Body of pancreas (tissue), 4 donors: ENCODE data around the gene CPOX. TPM values are rescaled to one million over a fixed set of nuclear protein-coding genes. Genes with fewer than 3 reads are reported as not detected.

Experiments used
- ATAC-seq: fragments of 150-250 bp; one replicate; pipeline ENCODE4 v1.9.1; 2016
- DNase-seq, 4 donors: peaks; one replicate each; pipeline ENCODE4 v3.0.0-alpha.2; 2019
- H3K27ac ChIP-seq, 4 donors: fragments of 200-600 bp; sonication (generic); 1 replicate in 3 of 4; 2 replicates in 1 of 4; pipeline versions ENCODE4 v1.5.1 to v1.6.1; 2016 to 2019; ENCODE audit warnings: mild to moderate bottlenecking in 1 of 4, mixed read lengths in 1 of 4, moderate library complexity in 1 of 4
- H3K27me3 ChIP-seq, 2 donors: fragments of 200-600 bp; sonication (generic); one replicate each; pipeline ENCODE4 v1.6.0; 2016; ENCODE audit warnings: mild to moderate bottlenecking in 1 of 2
- H3K36me3 ChIP-seq, 2 donors: fragments of 200-600 bp; sonication (generic); replicated peaks in 1 of 2; 2 replicates each; pipeline ENCODE4 v1.5.1; 2016; ENCODE audit warnings: low read depth in 2 of 2; ENCODE audit not compliant: insufficient read depth in 1 of 2
- H3K4me1 ChIP-seq: fragments of 200-600 bp; sonication (generic); one replicate; pipeline ENCODE4 v1.6.0; 2016
- H3K4me3 ChIP-seq, 2 donors: fragments of 200-600 bp; sonication (generic); 1 replicate in 1 of 2; 2 replicates in 1 of 2; pipeline ENCODE4 v1.5.1; 2016 to 2019
- H3K9me3 ChIP-seq, 3 donors: fragments of 200-600 bp; sonication (generic); 1 replicate in 2 of 3; 2 replicates in 1 of 3; pipeline ENCODE4 v1.5.1; 2016
- POLR2A ChIP-seq, 3 donors: fragments of 450-650 bp; IDR thresholded peaks; one replicate each; pipeline ENCODE4 v1.6.1; 2016; ENCODE audit warnings: antibody characterized with exemption in 3 of 3, mild to moderate bottlenecking in 2 of 3
- WGBS, 2 donors: methylation state at CpG; one replicate each; pipeline ENCODE4 v1.1.5; 2017; 5-methylcytosine and 5-hydroxymethylcytosine counted together
- intact Hi-C: fragments of 100-400 bp; cut with DNase I; formaldehyde crosslinking; loops from one replicate; pipeline ENCODE4 v1.15.1; 2023
- total RNA-seq, 2 donors: library from RNA; depleted of rRNA; stranded (reverse); fragments of >200 nt; gene quantifications; one replicate each; pipeline ENCODE4 v1.1.0, GENCODE V29; 2016
- TF ChIP-seq, protein P1 (sequence below), 7 experiments: fragments of 450-650 bp in 4 of 7; fragments of 200-600 bp in 3 of 7; sonication (generic) in 3 of 7; IDR thresholded peaks; one replicate each; pipeline ENCODE4 v1.5.1; 2016 to 2019; ENCODE audit warnings: antibody characterized with exemption in 7 of 7

CPOX gene
- total RNA-seq, 2 donors from 2014 or later = 14.8 to 25.4 TPM

DNA sequence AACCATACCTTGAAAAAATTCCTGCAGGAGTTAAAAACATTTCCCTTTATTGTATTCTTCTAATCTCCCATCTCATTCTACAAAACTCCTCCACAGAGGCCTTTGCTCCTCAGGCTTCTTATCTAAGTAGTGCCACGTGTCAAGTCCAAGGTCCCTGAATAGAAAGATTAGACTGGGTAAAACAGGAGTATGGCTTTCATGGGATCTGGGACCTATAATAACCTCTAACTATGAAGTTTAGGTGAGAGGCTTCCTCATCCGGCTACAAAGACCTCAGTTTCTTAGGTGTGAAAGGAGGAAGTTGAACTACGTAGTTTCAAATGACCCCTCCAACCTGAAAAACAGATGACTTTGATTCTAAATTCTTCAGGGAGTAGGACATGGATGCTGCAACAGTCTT, 41.7 kb downstream of the CPOX start:
- H3K27me3 ChIP-seq = no peaks in the 10 kb centered on the region
- TF ChIP-seq POLR2A (IDR thresholded peaks at IDR 0.05) = no peak
- H3K27ac ChIP-seq = no peak overlapping the region
- H3K9me3 ChIP-seq = no peaks in the 10 kb centered on the region
- WGBS, 2 donors = 57 to 68% methylated on average over 3 of the region's 3 CpGs
- intact Hi-C loops = no loop called here
- no peak overlapping the region for H3K4me3 ChIP-seq
- DNase-seq (peak in 1 of 4 donors; percentile 7), ATAC-seq (no peak)
- H3K36me3 ChIP-seq = no peaks in the 10 kb centered on the region
- no peaks in the 10 kb centered on the region for H3K4me1 ChIP-seq

GRCh38 chr3:98551236-98551635, 42.2 kb downstream of the CPOX start:
- ATAC-seq = no peak
- H3K9me3 ChIP-seq = no peaks in the 10 kb centered on the region
- H3K4me1 ChIP-seq = no peaks in the 10 kb centered on the region
- 80 to 90% methylated on average over 2 of the region's 2 CpGs for WGBS, 2 donors
- no peak overlapping the region for H3K27ac ChIP-seq
- intact Hi-C loops = no loop called here
- H3K36me3 ChIP-seq = no peaks in the 10 kb centered on the region
- no peak for DNase-seq
- H3K27me3 ChIP-seq = no peaks in the 10 kb centered on the region
- TF ChIP-seq, protein P1, sequence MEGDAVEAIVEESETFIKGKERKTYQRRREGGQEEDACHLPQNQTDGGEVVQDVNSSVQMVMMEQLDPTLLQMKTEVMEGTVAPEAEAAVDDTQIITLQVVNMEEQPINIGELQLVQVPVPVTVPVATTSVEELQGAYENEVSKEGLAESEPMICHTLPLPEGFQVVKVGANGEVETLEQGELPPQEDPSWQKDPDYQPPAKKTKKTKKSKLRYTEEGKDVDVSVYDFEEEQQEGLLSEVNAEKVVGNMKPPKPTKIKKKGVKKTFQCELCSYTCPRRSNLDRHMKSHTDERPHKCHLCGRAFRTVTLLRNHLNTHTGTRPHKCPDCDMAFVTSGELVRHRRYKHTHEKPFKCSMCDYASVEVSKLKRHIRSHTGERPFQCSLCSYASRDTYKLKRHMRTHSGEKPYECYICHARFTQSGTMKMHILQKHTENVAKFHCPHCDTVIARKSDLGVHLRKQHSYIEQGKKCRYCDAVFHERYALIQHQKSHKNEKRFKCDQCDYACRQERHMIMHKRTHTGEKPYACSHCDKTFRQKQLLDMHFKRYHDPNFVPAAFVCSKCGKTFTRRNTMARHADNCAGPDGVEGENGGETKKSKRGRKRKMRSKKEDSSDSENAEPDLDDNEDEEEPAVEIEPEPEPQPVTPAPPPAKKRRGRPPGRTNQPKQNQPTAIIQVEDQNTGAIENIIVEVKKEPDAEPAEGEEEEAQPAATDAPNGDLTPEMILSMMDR (IDR thresholded peaks at IDR 0.05) = no peak
- no peak for TF ChIP-seq POLR2A (IDR thresholded peaks at IDR 0.05)
- no peak overlapping the region for H3K4me3 ChIP-seq

DNA sequence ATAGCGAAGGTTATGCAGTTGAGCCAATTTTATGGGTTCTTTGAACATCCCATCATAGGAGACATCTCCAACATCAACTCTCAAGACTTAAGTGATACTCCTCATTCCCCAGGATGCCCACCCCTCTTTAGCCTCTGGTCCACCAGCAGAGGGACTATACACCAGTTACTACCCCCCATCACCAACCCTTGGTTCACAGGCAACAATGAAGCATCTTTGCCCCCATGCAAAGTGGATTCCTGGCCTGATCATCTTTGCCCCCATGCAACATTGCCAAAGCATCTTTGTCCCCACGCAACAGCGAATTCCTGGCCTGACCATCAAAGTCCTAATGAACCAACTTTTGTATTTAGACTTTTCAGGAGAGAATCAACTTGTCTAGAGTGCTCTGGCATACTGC, 42.6 kb downstream of the CPOX start:
- TF ChIP-seq, protein P1 (IDR thresholded peaks at IDR 0.05) = no peak
- TF ChIP-seq POLR2A (IDR thresholded peaks at IDR 0.05) = no peak
- Histone ChIP-seq H3K9me3 (no peaks in the 10 kb centered on the region), H3K4me3 (no peak overlapping the region), H3K4me1 (no peaks in the 10 kb centered on the region), H3K27me3 (no peaks in the 10 kb centered on the region), H3K36me3 (no peaks in the 10 kb centered on the region), H3K27ac (no peak overlapping the region)
- 91 to 94% methylated on average over 3 of the region's 3 CpGs for WGBS, 2 donors
- intact Hi-C loops = no loop called here
- ATAC-seq (no peak), DNase-seq (no peak)

GRCh38 chr3:98548544-98548943, 44.9 kb downstream of the CPOX start:
- no peak for TF ChIP-seq POLR2A (IDR thresholded peaks at IDR 0.05)
- TF ChIP-seq, protein P1 (IDR thresholded peaks at IDR 0.05) = no peak
- WGBS, 2 donors = 59 to 62% methylated on average over 5 of the region's 5 CpGs
- no peak for DNase-seq

DNA sequence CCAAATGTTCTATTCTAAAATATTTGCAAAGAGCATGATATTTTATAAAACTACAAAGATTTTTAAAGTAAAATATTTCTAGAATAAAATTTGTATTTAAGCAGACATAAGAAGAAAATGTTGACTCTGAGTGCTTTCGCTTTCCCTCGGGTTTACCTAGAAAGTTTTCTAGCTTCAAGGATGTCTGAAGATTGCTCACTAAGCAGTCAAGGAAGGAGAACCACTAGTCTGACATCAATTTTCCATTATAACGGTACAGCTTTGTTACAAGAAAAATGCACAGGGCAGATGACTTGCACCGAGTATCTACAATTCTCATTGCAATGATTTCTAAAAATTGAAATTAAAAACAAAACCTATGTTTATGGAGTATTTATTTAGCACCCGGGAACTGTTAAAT, 47.5 kb downstream of the CPOX start:
- TF ChIP-seq POLR2A (IDR thresholded peaks at IDR 0.05) = no peak
- TF ChIP-seq, protein P1 (IDR thresholded peaks at IDR 0.05) = no peak

More at GRCh38 chr3:98548544-98548943, 44.9 kb downstream of the CPOX start:
- Histone ChIP-seq H3K27me3 (no peaks in the 10 kb centered on the region), H3K4me1 (no peaks in the 10 kb centered on the region), H3K9me3 (no peaks in the 10 kb centered on the region), H3K36me3 (no peaks in the 10 kb centered on the region), H3K4me3 (no peak overlapping the region), H3K27ac (no peak overlapping the region)
- no peak for ATAC-seq
- intact Hi-C loops = no loop called here

More for the DNA sequence above, 47.5 kb downstream of the CPOX start:
- H3K27ac ChIP-seq = no peak overlapping the region
- H3K36me3 ChIP-seq = no peaks in the 10 kb centered on the region
- no peaks in the 10 kb centered on the region for H3K27me3 ChIP-seq
- 61 to 65% methylated on average over 5 of the region's 5 CpGs for WGBS, 2 donors
- no peaks in the 10 kb centered on the region for H3K4me1 ChIP-seq
- no peak overlapping the region for H3K4me3 ChIP-seq
- H3K9me3 ChIP-seq = no peaks in the 10 kb centered on the region
- ATAC-seq (no peak), DNase-seq (no peak)
- intact Hi-C loops = no loop called here
